GM12801 (cell line): Measurements from ENCODE around the gene RNF113B.

Experiments
- TF ChIP-seq, protein P1 (sequence below): IDR thresholded peaks from one replicate; pipeline ENCODE4 v1.5.1; 2011; ENCODE audit warnings: control low read depth; ENCODE audit not compliant: insufficient read length; ENCODE audit errors: extremely low read depth

RNF113B gene

DNA sequence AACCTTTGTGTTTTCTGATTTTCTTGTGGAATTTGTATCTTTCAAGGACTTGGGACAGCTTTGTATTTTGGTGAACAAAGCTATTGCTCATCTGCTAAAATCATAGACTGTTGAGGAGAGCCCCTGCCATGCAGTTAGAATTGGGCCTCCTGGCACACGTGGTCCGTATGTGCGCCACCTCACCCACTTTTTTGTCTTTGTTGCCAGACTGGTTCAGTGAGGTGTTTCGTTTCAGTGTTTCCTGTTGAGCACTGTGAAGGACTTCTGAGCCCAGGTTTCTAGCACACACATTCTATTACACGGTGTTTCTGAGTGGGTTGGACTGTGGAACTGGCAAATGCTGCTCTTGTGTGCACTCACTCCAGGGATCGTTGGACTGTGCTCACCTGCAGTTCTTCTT, 37.6 kb upstream of the RNF113B start:
- TF ChIP-seq, protein P1, sequence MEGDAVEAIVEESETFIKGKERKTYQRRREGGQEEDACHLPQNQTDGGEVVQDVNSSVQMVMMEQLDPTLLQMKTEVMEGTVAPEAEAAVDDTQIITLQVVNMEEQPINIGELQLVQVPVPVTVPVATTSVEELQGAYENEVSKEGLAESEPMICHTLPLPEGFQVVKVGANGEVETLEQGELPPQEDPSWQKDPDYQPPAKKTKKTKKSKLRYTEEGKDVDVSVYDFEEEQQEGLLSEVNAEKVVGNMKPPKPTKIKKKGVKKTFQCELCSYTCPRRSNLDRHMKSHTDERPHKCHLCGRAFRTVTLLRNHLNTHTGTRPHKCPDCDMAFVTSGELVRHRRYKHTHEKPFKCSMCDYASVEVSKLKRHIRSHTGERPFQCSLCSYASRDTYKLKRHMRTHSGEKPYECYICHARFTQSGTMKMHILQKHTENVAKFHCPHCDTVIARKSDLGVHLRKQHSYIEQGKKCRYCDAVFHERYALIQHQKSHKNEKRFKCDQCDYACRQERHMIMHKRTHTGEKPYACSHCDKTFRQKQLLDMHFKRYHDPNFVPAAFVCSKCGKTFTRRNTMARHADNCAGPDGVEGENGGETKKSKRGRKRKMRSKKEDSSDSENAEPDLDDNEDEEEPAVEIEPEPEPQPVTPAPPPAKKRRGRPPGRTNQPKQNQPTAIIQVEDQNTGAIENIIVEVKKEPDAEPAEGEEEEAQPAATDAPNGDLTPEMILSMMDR: no peak

DNA sequence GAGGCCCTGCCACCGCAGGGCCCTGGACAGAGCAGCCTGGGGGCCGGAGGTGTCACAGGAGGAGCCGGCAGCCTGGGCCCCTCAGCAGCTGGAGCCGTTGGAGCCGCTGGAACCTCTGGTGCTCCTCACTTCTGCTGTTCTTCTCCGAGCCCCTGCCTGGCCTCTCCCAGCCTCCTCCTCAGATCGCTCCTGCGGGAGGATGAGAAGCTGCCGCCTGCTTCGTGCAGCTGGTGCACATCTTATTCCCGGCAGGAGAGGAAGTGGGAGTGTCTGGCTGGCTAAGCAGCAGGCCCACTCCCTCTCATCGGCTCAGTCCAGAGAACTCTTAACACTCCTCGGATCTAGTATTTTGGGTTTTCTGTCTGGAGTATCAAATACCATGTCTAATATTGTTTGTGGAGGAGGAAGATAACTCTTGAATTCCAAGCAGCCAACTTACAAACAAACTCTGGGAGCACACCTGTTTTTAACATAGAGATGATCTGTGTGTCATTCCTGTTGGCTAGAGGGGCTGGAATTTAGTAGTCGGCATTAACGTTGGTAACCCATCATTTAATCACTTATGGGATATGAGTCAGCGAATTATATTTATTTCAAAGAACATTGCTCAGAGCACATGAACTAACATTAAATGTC, 37.1 kb upstream of the RNF113B start:
- TF ChIP-seq, protein P1: no peak

DNA sequence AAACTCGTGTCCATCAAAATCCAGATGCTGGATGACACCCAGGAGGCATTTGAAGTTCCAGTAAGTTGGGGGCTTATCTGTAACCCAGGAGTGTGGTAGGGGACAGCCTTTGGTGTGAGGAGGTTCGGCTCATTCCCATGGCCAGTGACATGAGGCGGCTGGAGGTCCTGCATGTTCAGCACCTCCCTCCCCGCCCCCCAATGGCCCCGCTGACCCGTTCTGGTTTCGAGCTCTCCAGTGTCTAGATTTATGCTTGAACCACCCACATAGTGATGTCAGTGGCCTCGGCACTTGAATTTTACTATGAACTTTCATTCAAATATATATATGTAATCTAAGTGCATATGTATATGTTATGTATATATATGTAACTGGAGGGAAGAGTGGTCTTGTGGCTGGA, 36.3 kb upstream of the RNF113B start:
- TF ChIP-seq, protein P1: no peak

DNA sequence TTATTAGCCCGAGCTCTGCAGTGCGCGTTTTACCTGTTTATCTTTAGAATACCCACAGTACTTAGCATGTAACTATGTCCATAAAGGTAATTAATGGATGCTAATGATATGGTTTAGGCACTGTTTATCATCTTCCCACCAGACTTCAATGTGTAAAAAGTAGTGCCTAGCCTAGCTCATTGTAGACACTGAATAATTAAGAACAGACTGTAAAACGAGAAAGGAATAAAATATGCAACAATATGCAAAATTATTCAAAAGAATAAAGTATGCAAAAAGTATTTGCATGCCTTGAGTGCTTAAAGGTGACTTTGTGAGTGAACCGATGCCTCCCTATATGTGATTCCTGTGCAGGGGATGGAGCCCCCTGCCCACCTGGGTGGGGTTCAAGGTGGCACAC, 35.7 kb upstream of the RNF113B start:
- TF ChIP-seq, protein P1: no peak

DNA sequence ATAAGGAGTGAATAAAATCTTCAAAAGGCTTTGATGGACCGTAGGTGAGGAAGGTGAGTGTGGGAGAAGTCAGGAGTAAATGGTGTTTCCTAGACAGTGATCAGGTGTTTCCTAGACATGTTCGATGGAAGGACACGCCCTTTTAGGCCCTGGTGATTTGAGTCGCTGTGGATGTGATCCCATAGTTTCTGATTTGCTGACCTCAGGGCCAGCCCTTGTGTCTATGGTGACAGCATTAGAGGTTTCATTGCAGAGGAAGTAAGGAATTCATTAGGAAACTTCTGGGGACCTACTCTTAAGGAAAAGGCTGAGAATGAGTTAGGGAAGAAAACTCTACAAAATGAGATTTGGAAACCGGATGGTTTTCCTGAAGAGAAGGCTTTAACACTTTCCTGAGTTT, 31.5 kb upstream of the RNF113B start:
- TF ChIP-seq, protein P1: no peak

DNA sequence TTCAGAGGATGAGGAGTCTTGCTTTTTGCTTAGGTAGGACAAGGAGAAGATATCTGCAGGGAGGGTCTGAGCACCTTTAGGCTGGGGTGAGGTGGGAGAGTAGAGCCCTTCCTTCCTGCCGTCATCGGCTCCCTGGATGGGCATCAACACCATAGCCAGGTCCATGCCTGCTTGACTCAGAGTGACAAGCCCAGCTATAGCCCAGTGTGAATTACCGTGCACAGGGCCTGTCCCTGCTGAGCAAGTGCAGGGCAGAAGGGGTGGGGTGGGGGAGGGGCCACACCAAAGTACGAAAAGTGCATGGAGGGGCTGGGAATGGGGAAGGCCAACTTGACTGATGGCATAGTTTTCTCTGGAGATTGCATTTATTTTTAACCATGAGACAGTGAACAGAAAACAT, 30.3 kb upstream of the RNF113B start:
- TF ChIP-seq, protein P1: no peak

DNA sequence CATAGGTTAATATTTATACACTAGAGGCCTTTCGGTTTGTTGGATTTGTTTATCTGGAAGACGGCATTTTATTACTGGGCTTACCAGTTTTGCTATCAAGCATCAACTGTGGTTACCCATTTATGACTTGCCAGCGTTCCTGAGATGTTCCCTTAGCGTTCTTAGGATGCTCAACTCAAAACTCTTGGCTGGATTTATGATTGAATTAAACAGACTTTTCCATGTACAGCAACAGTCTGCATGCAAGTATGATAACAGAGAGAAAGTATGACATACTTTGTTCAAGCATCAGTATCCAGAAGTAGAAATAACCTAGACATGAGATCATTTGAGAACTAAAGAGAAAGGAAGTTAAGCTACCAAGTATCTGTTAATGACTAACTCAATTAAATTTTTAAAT, 29.9 kb upstream of the RNF113B start:
- TF ChIP-seq, protein P1: no peak
